ENCODE results near the gene NCF4. TPM values are rescaled to one million over a fixed set of nuclear protein-coding genes. Genes with fewer than 3 reads are reported as not detected.

Gene NCF4
- total RNA-seq, 1 donor from 2014 or later: not detected

DNA sequence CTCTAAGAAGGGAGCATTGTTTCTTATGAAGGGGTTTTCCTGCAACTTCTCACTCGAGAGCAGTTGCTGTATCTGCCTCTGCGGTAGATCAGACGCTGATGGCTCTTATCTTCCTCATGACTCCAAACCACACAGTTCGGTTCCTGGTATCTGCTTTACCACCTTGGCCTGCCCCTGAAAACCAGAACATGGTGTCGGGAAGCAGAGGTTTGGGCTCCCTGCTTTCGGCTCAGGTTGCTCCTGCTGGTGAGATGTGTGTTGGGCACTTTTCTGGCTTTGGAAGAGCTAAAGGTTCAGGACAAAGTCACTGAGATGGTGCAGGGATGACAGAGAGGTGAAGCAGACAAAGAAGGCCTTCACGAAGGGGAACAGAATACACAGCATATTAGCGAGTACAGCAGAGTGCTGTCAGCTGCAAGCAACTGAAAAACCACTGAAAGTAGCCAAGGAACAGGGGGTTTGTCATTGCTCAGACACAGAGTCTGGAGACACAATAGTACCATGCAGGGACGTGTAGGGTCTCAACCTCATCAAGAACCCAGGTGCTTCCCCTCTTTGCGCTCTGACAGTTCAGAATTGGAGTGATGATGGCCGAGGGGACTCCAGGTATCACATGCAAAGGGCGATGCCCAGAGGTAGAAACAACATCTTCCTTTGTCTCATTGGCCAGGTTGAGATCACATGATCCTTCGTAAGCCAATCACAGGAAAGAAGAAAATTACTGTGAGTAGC, 40.8 kb downstream of the NCF4 start:
- Mint-ChIP-seq H3K27me3 (ENCODE audit: low read depth) (peaks cover 50% of the 10 kb centered on the region), H3K4me3 (no peak overlapping the region), H3K9me3 (no peaks in the 10 kb centered on the region), H3K27ac (ENCODE audit: unreplicated experiment) (no peak overlapping the region), H3K36me3 (ENCODE audit: low read depth) (no peaks in the 10 kb centered on the region), H3K4me1 (no peaks in the 10 kb centered on the region)
- no peak for DNase-seq (ENCODE audit: low read depth, low spot score)
- TF ChIP-seq, protein P1, sequence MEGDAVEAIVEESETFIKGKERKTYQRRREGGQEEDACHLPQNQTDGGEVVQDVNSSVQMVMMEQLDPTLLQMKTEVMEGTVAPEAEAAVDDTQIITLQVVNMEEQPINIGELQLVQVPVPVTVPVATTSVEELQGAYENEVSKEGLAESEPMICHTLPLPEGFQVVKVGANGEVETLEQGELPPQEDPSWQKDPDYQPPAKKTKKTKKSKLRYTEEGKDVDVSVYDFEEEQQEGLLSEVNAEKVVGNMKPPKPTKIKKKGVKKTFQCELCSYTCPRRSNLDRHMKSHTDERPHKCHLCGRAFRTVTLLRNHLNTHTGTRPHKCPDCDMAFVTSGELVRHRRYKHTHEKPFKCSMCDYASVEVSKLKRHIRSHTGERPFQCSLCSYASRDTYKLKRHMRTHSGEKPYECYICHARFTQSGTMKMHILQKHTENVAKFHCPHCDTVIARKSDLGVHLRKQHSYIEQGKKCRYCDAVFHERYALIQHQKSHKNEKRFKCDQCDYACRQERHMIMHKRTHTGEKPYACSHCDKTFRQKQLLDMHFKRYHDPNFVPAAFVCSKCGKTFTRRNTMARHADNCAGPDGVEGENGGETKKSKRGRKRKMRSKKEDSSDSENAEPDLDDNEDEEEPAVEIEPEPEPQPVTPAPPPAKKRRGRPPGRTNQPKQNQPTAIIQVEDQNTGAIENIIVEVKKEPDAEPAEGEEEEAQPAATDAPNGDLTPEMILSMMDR (conservative IDR thresholded peaks at IDR 0.05): no peak

DNA sequence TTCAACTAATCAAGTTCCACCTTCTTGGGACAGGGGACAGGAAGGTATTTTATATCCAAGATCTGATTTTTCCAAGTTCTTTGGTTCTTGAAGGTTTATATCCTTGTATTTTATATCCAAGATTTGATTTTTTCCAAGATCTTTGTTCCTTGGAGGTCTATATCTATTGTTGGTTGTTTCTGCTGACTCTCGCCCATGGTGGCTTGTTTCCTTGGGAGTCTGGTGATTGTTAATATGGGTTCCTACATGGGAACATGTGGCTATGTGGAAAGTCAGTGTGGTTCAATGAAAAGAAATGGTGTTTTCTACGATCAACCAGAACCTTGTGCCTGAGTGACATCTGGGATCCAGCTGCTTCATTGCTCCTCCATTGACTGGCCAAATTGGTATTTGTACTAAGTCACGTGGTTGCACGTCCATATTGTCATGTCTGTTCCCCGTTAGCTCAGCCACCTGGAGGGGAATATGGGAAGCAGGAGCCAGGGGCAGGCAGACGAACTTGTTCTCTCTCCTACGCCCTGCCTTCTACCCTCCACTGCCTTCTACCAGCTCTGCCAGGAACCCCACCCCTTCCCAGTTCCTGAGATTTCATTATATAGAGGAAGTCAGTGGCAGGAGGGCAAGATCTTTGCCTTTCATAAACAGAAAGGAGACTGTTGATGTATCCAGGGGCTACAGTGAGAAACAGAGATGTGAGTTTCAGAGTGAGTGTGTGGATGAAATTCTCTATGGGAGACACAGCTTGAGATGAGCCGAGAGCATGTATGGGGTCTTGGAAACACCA, 41.5 kb downstream of the NCF4 start:
- Mint-ChIP-seq H3K4me3 (no peak overlapping the region), H3K9me3 (no peaks in the 10 kb centered on the region), H3K4me1 (no peaks in the 10 kb centered on the region), H3K27ac (ENCODE audit: unreplicated experiment) (no peak overlapping the region), H3K27me3 (ENCODE audit: low read depth) (peaks cover 42% of the 10 kb centered on the region), H3K36me3 (ENCODE audit: low read depth) (no peaks in the 10 kb centered on the region)
- TF ChIP-seq, protein P1 (conservative IDR thresholded peaks at IDR 0.05): no peak
- no peak for DNase-seq (ENCODE audit: low read depth, low spot score)

DNA sequence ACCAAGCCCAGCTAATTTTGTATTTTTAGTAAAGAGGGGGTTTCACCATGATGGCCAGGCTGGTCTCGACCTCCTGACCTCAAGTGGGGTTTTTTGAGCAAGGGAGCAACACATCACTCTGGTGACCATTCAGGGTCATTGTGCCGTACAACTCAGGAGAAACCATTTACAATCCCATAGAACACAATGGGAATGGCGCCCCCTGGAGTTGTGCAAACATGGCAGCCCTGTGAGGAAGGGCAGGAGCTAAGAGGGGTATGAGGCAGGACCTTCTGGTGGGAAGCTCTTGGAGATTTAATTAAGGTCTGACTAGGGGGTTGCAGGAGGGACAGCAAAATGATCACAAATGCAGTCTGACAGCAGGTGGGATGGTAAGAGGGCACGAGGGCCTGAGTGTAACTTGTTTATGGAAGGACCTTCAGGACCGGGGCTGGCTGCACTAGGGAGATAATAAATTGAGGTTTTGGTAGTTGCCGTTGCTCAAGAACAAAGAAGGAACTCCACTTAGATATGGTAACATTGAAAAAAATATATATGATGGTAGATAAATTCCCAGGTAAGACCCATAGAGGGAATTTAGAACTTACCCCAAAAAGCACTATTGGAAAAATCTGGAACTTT, 43.6 kb downstream of the NCF4 start:
- no peak overlapping the region for H3K4me3 Mint-ChIP-seq
- no peak overlapping the region for H3K27ac Mint-ChIP-seq (ENCODE audit: unreplicated experiment)
- H3K27me3 Mint-ChIP-seq (ENCODE audit: low read depth): peaks cover 40% of the 10 kb centered on the region
- no peak for DNase-seq (ENCODE audit: low read depth, low spot score)
- TF ChIP-seq, protein P1 (conservative IDR thresholded peaks at IDR 0.05): peak; percentile 36
- no peaks in the 10 kb centered on the region for H3K4me1 Mint-ChIP-seq
- no peaks in the 10 kb centered on the region for H3K36me3 Mint-ChIP-seq (ENCODE audit: low read depth)
- H3K9me3 Mint-ChIP-seq: no peaks in the 10 kb centered on the region

DNA sequence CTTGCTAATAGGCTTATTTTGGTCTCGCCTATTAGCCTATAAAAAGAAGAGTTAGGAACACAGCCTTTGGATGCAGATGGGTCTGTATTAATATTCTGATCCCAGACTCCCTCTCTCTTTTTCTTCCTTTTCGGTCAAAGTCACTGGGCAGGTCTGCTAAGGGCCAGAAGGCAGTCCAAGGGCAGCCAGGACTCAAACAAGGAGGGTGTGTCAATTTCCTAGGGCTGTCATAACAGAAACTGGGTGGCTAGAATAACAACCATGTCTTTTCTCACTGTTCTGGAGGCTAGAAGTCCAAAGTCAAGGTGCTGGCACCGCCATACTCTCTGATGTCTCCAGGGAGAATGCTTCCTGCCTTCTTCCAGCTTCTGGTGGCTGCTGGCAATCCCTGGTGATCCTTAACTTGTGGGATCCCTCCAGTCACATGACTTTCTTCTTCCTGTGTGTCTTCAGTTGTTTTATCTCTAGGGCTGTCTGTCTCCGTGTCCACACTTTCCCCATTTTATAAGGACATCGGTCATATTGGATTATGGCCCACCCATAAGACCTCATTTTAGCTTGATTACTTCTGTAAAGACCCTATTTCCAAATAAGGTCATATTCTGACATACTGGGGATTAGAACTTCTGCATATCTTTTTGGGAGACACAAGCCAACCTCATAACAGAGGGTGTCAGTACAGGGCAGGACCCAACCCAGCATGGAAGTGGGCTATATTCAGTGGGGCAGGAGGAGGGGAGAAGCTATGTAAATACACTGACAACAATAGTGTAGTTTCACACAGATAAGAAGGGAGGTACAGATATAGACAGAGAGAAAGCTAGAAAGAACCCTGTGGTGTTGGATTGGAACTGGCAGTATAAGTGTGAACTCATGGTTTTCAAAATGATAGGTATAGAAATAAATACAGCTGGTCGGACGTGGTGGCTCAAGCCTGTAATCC, 46.7 kb downstream of the NCF4 start:
- no peak overlapping the region for H3K27ac Mint-ChIP-seq (ENCODE audit: unreplicated experiment)
- DNase-seq (ENCODE audit: low read depth, low spot score): no peak

More for the DNA sequence above, 46.7 kb downstream of the NCF4 start:
- TF ChIP-seq, protein P1 (conservative IDR thresholded peaks at IDR 0.05): no peak
- peaks cover 50% of the 10 kb centered on the region for H3K27me3 Mint-ChIP-seq (ENCODE audit: low read depth)
- no peaks in the 10 kb centered on the region for H3K36me3 Mint-ChIP-seq (ENCODE audit: low read depth)
- no peaks in the 10 kb centered on the region for H3K9me3 Mint-ChIP-seq
- H3K4me3 Mint-ChIP-seq: no peak overlapping the region
- H3K4me1 Mint-ChIP-seq: peaks cover 4% of the 10 kb centered on the region
